ENCODE measurements around the gene ZDHHC1.

The ZDHHC1 gene

DNA sequence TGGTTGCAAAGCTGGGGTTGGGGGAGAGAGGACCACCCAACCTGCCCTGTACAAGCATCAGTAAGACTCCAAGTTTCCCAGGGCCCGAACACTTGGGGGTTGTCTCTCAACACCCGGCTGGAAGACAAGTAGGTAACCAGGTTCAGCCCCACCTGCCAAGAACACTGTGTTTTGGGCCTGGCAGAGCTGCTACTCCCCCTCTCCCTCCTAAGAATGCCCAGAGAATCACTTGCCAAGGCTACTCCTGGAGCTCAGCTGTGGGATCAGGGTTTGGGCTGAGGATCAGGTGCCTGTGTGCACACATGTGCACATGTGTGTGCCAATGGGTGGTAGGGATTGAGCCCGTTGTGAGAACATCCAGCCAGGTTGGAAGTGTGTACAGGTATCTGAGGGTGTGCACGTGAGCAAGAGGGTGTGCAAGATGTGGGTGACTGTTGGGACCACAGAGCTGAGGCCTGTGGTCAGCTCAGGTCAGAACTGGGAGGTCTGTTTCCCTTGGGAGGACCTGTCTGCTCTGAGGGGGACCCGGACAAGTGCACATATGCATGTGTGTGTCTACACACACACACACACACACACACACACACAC is 16.9 kb upstream of the ZDHHC1 start:
- peak in 1 of 10 donors; percentile 68 for DNase-seq

DNA sequence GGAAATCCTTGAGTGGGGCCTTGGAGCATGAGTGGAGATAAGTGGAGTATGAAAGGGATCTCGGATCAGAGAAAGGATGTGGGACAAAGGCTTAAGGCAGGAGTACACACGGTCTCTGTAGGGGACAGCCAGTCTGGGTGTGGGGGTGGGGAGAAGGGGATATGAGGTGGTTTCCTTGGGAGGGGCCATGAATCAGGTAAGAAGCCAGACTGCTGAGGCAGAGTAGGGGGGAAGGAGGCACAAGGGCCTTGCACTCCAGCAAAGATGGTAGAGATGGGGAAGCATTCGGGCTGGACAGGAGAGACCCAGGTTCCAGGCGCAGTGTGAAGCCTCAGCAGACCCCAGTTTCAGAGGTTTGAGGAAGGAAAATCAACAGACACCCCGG is 16.2 kb upstream of the ZDHHC1 start:
- DNase-seq = peak in 1 of 10 donors; percentile 46
- intact Hi-C loops (cut with DNase I) = loop anchor here (5.0 kb wide), 1 partner anchor 35 kb away; no protein-coding TSS in a partner anchor

More for the DNA sequence above, 16.9 kb upstream of the ZDHHC1 start:
- intact Hi-C loops (cut with DNase I) = loop anchor here (5.0 kb wide), 1 partner anchor 34 kb away; no protein-coding TSS in a partner anchor

DNA sequence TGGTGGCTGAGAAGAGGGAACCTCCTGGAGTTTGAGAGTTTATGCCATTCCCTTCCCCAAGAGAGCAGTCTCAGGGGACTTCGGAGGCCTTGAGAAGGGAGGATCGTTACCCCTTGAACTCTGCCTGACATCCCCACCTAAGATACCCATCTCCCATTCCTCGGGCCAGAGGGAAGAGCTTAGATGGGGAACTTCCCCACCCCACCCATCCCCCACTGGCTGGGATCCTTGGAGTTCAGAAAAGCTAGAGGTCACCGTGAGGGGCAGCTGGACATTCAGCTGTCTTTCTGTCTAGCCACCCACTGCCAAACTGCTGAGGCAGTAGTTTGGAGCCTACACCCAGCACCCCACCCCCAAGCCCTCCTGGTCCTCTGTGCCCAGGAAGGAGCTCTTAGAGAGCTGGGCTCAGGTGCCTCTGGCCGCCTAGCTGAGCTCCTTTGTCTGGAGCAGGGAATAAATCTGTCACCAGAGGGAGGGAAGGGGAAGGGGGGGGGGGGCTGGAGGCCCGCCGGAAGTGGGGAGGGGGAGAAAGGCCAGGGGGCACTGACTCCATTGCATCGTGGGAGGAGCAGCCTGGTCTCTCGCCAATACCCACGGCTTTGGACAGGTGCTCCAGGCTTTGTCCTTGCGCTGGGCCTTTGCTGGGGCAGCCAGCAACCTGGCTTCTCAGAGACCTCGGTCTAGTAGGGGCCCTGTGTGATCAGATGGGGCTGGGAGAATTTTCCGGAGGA is 15.7 kb upstream of the ZDHHC1 start:
- intact Hi-C loops (cut with DNase I) = loop anchor here (5.0 kb wide), 1 partner anchor 35 kb away; no protein-coding TSS in a partner anchor
- DNase-seq = no peak

DNA sequence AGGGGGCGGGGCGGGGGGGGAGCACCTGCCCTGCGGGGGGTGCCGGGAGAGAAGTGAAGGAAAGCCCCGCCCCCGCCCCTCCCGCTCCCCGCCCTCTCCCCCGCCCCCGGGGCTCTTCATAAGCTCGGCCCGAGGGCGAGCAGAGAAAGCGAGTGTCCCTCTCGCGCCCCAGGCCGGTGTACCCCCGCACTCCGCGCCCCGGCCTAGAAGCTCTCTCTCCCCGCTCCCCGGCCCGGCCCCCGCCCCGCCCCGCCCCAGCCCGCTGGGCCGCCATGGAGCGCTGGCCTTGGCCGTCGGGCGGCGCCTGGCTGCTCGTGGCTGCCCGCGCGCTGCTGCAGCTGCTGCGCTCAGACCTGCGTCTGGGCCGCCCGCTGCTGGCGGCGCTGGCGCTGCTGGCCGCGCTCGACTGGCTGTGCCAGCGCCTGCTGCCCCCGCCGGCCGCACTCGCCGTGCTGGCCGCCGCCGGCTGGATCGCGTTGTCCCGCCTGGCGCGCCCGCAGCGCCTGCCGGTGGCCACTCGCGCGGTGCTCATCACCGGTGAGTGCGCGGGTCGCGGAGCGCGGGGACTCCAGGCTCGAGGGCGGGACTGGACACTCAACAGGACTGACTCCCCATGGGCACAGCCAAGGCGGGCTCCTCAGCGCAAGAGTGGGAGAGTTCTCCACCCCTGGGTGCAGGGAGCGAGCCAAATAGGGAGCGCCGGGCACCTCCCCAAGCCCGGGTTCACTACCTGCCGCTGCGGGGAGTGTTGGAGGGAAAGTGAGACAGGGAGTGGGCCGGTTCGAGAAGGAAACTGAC is 14.9 kb upstream of the ZDHHC1 start, which contains the start of gene HSD11B2:
Gene HSD11B2, plus strand, starts transcription at position 145 of the 798 bp plus-strand sequence. Its CDS starts 128 bp downstream, at position 273.
- intact Hi-C loops (cut with DNase I) = loop anchor here (5.0 kb wide), 1 partner anchor 36 kb away; no protein-coding TSS in a partner anchor
- peak in 8 of 10 donors; percentile 24 to 93 (median 44) for DNase-seq

DNA sequence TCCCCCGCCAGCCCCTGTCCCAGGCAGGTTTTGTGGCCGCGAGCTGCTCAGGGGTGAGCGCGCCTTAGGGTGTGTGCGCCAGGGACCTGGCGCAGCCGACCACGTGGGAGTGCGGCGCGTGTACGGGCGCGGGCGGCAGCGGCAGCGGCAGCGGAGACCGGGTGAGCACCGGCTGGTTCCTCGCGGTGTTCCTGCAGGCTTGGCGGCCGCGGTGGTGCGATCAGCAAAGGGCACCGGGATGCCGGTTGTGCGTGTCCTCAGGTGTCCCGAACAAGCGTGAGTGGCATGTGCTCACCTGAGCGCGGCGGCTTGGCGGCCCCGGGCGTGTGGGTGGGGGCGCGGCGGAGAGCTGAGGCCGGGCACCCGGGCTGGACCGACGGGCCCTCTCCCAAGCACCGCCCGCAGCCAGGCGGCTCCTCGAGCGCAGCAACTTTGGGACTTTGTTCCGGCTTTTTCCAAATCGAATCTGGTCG is 14.3 kb upstream of the ZDHHC1 start:
- DNase-seq = peak in 2 of 10 donors; percentile 78 to 87
- intact Hi-C loops (cut with DNase I) = loop anchor here (5.0 kb wide), 1 partner anchor 37 kb away; no protein-coding TSS in a partner anchor

DNA sequence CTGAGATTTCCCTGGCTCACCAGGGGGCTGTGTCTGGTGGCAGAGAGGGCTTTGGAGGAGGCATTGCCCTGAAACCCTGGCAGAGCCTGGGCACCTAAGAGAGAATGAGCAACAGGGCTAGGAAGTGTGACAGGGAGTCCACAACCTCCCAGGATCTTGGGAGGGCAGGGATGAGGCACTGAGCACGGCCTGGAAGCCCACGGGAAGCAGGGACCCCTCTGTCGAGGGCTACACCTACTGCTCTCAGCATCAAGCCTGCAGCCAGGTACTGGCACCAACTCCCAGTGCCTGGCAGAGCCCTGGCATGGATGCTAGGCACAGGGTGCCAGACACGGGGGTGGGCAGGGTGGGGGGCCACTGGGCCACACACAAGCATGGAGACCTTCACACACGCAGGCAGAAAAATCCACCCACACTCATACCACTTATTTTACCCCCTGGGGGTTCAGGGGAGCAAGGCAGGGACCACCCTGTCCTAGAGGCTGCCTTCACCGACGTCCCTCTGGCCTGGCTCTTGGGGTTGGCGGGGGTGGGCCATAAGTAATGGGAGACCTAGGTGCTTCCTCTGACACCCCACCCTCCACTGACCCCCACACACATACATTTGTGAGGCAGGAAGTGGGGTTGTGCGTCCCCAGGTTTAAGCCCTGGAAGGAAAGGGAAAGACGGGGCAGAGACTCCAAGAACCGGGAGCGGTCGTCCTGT is 13.7 kb upstream of the ZDHHC1 start:
- intact Hi-C loops (cut with DNase I) = loop anchor here (5.0 kb wide), 1 partner anchor 37 kb away; no protein-coding TSS in a partner anchor
- DNase-seq = peak in 1 of 10 donors; percentile 67

DNA sequence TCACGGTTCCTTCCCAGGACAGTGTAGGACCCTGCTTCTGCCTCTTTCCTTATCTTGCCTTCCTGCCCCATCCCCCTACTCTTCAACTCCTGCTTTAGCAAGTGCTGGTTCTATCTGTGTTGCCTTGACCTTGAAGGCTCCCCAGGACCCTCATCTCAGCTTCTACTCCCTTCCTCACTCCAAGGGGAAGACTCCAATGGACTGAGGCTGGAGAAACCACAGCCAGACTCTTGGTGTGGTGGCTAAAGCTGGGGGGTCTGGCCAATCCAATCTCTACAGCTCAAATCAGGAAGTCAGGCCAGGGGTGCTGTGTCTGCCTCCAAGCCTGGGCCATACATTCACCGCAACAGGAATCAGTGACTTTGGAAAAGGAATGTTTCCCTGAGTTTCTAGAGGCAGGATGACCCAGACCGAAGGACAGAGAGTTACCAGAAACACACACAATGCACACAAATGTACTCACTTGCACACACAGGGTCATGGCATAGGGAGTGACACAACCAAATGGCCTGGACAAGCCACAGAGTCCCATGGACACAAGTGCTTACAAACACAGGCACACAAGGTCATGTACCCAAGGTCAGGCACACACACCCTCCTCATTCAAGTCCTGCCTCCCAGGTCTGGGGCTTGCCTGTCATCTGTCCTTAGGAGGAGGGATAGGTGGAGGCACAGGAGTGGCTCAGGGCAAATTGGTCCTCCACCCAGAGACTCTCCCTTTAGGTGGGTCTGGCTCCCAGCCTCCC is 12.9 kb upstream of the ZDHHC1 start:
- DNase-seq = no peak
- intact Hi-C loops (cut with DNase I) = no loop called here

DNA sequence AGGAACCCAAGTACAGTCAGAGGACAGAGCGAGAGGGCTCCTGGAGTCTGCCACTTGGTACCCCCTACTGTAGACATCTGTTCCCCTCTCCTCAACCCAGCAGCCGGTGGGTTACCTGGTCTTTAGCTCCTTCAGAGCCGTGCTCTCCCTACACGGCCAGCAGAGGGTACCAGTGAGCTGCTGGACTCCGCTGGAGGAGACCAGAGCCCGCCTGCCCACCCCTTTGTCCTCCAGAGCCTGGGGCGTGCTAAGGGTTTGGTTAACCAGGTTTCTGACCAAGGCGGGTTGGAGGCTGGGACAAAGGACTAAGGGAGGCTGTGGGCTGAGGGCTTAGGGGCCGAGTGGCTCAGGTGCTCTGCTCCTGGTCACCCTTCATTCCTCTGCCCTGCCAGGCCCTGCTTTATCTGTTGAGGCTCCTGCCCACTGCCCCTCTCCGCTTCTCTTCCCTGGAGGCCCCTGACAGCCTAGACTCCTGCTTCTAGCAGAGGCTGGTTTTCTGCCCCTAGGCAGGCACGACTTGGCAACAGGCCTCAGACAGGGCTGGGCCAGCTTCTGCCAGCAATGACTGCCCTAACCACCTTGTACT is 12.0 kb upstream of the ZDHHC1 start:
- peak in 8 of 10 donors; percentile 41 to 93 (median 62) for DNase-seq
- intact Hi-C loops (cut with DNase I) = no loop called here

DNA sequence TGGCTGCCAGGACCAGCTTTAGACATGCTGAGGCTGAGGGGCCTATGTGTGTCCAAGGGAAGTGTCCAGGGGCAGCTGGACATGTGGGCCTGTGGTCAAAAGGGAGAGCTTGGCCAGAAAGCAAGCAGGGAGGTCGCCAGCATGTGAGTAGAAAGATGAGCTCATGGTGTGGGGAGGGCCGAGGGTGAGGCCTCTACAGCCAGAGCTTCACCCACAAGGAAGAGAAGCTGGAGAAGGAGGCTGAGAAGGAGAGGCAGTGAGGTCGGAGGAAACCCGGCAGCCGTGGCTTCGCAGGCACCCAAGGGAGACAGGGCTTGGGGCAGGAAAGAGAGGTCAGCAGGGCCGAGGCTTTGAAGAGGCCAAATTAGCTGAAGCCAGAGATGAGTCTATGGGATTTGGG is 10.7 kb upstream of the ZDHHC1 start:
- intact Hi-C loops (cut with DNase I) = no loop called here
- DNase-seq = no peak

DNA sequence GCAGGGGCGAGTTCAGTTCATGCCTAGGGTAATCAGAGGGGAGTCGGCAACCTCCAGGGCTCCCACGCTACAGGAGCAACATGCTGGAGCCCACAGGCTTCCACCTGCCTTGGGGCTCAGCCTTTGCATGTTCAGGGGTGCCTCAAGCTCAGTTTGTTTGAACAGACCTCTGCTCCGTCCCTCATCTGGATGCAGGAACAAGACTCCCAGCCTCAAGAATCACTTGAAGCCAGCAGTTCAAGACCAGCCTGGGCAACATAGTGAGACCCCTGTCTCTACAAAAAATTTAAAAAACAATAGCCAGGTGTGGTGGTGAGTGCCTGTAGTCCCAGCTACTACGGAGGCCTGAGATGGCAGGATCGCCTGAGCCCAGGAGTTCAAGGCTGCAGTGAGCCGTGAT is 9.7 kb upstream of the ZDHHC1 start:
- intact Hi-C loops (cut with DNase I) = no loop called here
- DNase-seq = no peak

DNA sequence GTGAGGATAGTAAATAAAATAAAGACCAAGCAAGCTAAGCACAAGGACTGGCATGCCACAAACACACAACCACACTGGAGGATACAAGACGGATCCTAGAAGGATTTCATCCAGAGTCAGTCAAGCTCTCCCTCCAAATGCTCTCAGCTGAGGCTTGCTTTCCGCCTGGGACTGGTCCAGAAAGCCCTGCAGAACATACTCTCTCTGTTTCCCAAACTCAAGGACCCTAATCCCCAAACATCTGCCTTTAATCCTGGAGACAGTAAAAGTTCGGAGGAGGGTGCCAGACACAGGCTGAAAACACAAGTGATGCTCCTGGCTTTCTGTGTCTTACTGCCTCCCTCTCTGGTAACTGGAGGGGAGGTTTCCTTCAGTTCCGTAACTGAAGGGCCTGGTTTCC is 9.3 kb upstream of the ZDHHC1 start:
- no peak for DNase-seq
- intact Hi-C loops (cut with DNase I) = no loop called here

DNA sequence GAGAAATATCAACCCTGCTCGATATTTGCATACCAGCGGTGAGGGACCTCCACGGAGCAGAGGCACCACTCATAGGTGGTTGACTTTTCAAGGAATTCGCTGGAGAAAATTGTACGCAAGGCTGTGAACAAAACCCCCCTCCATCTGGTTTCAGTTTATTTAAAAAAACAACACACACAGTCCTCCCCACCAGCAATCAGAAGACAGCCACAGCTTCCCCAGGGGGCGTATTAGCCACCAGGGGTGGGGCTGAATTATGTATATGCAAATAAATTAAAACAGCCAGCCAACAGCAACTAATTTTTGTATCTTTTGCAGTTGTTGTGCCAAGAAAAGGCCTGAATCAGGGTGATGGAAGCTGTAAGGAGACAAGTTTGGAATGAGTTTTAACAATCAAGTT is 8.8 kb upstream of the ZDHHC1 start:
- intact Hi-C loops (cut with DNase I) = no loop called here
- no peak for DNase-seq

DNA sequence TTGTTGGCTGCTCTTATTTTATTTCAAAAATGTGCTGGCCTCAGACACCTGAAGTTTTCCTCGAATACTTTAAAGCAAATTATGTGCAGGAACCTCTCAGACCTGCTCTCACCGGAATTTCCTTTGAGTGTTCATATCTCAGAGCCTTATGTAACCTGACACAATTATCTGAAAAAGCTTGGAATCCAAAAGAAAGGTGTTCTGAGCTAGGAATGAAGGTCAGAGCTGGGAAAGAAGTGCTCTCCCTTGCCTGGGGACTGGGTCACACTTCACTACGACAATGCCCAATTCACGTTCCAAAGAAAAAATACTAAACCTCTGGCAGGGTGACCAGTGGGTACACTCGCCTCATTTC is 8.0 kb upstream of the ZDHHC1 start:
- DNase-seq = no peak

DNA sequence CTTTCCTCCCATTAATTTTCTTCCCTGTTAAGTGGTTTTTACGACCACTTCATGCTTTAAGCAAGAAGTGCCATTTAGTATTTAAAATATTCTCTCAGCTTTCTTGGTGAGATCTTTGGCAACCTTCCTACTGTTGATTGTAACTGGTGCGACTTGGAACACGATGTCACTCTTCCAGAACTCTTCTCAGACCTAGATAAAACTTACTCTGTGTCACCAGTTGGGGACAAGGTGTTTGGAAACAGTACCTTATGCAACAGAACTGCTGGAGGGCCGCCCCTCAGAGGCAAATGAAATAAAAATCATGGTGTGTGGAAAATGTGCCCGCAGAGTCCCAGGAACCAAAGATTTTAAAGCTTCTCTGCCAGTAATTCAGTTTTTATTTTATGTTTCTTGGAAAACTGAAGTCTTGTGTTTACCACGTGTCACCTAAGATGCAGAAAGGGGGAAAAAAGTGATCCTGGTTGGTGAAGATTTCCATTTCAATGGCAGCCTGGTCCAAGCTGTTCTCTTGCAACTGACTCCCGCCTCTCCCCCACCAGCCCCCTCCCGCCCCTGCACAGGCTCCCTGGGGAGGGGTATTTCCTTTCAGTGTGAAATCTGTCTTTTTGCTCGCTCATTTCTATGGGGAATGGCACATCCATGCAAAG is 7.5 kb upstream of the ZDHHC1 start:
- intact Hi-C loops (cut with DNase I) = no loop called here

More for the DNA sequence above, 8.0 kb upstream of the ZDHHC1 start:
- intact Hi-C loops (cut with DNase I) = no loop called here

DNA sequence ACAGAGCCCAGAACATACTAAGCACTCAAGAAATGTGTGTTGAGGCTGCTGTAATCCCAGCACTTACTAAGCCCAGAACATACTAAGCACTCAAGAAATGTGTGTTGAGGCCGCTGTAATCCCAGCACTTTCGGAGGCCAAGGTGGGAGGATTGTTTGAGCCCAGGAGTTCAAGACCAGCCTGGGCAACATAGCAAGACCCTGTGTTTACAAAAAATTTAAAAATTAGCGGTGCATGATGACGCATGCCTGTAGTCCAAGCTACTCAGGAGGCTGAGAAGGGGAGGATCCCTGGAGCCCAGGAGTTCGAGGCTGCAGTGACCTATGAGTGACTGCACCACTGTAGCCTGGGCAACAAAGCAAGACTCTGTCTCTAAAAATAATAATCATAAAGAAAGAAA is 6.7 kb upstream of the ZDHHC1 start:
- no peak for DNase-seq
- intact Hi-C loops (cut with DNase I) = no loop called here

More for the DNA sequence above, 7.5 kb upstream of the ZDHHC1 start:
- DNase-seq = peak in 2 of 10 donors; percentile 21 to 43

DNA sequence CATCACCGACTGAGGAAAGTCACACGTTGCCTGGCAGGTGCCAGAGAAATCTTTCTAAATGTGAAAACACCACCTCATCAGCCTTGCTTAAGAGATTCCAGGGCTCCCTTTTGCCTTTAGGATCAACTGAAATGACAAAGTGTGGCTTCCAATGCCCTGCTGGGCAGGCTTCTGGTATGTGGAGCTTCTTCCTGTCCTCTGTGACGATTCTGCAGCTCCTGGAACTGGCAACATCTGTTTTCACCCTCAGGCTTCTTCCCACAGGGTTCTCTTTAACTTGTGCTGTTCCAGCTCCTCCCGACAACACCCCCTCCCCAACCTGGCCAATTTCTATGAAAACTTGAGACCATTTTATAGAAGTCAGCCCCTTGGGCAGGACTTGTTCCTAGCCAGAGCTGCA is 4.8 kb upstream of the ZDHHC1 start:
- no peak for DNase-seq
- intact Hi-C loops (cut with DNase I) = no loop called here

DNA sequence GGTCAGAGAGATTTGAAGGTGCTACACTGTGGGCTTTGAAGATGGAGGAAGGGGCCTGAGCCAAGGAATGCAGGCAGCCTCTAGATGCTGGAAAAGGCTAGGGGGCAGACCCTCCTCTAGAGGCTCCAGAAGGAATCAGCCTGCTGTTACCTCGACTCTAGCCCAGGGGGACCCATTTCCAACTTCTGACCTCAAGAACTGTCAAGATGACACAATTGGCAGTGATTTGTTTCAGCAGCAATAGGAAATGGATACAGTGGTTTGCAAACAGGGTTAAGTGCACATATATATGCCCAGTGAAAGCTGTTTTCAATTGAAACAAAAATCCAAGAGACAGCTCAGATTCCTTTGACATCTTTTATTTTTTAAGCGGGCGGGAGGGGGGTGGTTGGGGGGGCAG is 3.7 kb upstream of the ZDHHC1 start:
- no peak for DNase-seq
- intact Hi-C loops (cut with DNase I) = loop anchor here (5.0 to 10.0 kb wide), 2 partner anchors 45 to 48 kb away; no protein-coding TSS in a partner anchor

DNA sequence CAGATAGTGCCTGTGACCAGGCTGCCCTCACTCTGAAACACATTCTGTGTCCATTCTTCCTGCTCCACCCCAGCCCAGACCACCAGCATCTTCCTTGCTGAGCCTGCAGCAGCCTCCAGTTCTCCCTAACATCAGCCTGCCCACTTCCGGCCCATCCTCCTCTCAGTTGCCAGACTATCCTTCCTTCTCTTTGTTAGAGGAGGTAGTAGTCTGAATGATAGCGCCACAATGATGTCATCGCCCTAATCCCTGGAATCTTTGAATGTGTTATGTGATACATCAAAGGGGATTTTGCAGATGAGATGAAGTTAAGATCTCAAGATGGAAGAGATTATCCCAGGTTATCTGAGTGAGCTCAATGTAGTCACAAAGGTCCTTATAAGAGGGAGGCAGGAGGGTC is 3.2 kb upstream of the ZDHHC1 start:
- DNase-seq = peak in 1 of 10 donors; percentile 20
- intact Hi-C loops (cut with DNase I) = loop anchor here (5.0 to 10.0 kb wide), 2 partner anchors 45 to 47 kb away; no protein-coding TSS in a partner anchor
